MG63 (cell line): ENCODE results near the gene IDUA. TPM values are rescaled to one million over a fixed set of nuclear protein-coding genes. Genes with fewer than 3 reads are reported as not detected.
A peak's percentile ranks its signal among the peaks of the same experiment; 100 is the strongest.
"Not testable (repeated sequence)": the region's sequence is repeated elsewhere in the genome, so short reads cannot be mapped to it uniquely, and the experiment has no call there.

Source experiments
- DNase-seq: peaks from one replicate; pipeline ENCODE4 v3.0.0-alpha.2; 2020
- H3K27me3 ChIP-seq: fragments of 250-450 bp; sonication (Bioruptor Pico); 2 replicates; pipeline ENCODE4 v1.5.1; 2020; ENCODE audit warnings: mild to moderate bottlenecking, moderate library complexity
- H3K36me3 ChIP-seq: fragments of 250-450 bp; sonication (Bioruptor Pico); 2 replicates; pipeline ENCODE4 v1.5.1; 2020; ENCODE audit warnings: mild to moderate bottlenecking, moderate library complexity
- H3K4me3 ChIP-seq: fragments of 250-450 bp; sonication (Bioruptor Pico); 2 replicates; pipeline ENCODE4 v1.5.1; 2020; ENCODE audit warnings: mild to moderate bottlenecking, moderate library complexity
- H3K9me3 ChIP-seq: fragments of 250-450 bp; sonication (Bioruptor Pico); 2 replicates; pipeline ENCODE4 v1.5.1; 2020; ENCODE audit warnings: mild to moderate bottlenecking, moderate library complexity
- total RNA-seq: library from RNA; depleted of rRNA; stranded (reverse); fragments of >200 nt; shearing (Covaris generic); gene quantifications from 2 replicates; pipeline ENCODE4 v1.2.3, GENCODE V29; 2014; ENCODE audit warnings: low replicate concordance; rRNA removed

IDUA gene
- 3.4 and 13.5 TPM in 2 replicates for total RNA-seq

GRCh38 chr4:986879-987623, at the start of gene IDUA:
Gene IDUA, plus strand, starts transcription at chr4:987044. Its CDS starts 41 bp downstream, at chr4:987085.
- Histone ChIP-seq H3K9me3 (no peaks in the 10 kb centered on the region), H3K27me3 (no peaks in the 10 kb centered on the region), H3K4me3 (peak within 1 kb of the TSS; percentile 58), H3K36me3 (no peaks in the 10 kb centered on the region)
- peak; percentile 77 for DNase-seq

GRCh38 chr4:939508-939907, 47.3 kb upstream of the IDUA start:
- not testable (repeated sequence) for DNase-seq, H3K4me3 ChIP-seq, H3K36me3 ChIP-seq, H3K27me3 ChIP-seq, H3K9me3 ChIP-seq

DNA sequence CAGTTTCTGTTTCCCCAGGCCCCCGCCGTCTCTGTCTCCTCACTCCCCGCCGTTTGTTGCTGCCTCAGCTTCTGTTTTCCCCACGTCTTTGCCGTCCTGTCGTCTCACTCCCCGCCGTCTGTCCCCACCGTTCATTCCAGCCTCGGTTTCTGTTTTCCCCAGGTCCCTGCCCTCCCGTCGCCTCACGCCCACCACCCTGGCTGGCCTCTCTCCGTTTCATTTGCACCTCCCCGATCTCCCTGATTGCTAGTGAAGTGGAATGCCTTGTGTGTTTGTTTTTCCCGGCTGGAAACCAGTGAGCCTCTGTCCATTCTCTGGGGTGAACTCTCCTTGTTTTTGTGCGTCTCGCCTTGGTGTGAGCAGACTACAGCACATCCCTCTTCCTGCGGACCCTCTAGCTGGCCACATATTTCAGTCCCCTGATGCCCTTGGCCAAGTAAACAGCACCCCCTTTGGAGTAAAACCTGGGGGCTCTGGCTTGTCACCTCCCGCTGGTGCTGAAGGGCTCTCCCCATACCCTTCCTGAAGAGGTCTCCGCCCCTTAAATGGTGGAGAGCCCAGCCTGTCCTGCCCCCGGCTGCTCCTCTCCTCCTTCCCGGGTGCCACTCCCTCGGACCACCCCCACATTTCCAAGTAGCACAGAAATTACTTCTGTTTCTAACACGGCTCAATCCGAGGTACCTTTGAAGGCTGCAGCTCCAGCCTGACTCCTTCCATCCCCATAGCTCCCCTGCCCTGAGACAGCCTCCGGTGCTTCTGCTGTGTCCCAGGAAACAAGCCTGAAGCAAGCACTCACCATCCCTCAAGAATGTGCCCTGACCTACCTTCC, 41.4 kb upstream of the IDUA start:
- no peak for DNase-seq
- Histone ChIP-seq H3K9me3 (no peaks in the 10 kb centered on the region), H3K4me3 (no peak overlapping the region), H3K27me3 (no peaks in the 10 kb centered on the region), H3K36me3 (no peaks in the 10 kb centered on the region)

DNA sequence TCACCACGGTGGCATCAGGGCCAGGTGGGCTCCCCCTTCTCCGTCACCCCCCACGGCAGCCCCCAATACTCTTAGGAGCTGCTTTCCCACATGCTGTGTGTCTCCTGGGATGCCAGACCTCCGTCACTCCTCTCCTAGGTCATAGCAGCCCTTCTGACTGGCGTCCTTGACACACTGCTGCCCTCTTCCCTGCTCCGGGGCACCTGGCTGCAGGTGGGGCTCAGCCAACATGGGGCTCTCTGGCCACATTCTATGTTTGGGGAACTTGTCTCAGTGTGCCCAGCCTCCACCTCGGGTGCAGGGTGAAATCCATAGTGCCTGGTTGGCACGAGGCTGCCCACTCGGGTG, 40.8 kb upstream of the IDUA start:
- DNase-seq: no peak

DNA sequence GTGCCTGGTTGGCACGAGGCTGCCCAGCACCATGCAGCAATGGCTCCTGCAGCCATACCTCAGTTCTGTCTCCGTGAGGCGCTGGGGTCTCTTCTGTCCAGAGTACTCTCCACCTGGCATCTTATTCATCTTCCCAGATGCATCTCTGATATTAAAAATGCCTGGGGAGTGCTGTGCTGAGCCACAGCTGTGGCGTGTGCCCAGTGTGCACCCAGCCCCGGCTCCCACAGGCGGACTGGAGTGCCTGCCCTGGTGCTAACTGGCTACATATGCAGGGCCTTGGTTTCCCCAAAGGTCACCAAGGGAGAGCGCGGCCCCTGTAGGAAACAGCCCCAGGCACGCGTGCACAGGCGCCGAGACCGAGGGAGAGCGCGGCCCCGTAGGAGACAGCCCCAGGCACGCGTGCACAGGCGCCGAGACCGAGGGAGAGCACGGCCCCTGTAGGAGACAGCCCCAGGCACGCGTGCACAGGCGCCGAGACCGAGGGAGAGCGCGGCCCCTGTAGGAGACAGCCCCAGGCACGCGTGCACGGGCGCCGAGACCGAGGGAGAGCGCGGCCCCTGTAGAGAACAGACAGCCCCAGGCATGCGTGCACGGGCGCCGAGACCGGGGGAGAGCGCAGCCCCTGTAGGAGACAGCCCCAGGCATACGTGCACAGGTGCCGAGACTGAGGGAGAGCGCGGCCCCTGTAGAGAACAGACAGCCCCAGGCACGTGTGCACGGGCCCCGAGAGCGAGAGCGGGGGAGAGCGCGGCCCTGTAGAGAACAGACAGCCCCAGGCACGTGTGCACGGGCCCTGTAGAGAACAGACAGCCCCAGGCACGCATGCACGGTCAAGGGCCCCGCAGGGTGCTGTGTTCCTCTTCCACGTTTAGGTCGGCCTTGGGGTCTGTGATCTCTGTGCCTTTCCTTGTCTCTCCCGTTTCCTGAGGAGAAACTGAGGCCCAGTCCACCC, 40.0 kb upstream of the IDUA start:
- no peak overlapping the region for H3K4me3 ChIP-seq
- no peaks in the 10 kb centered on the region for H3K9me3 ChIP-seq
- no peak for DNase-seq
- H3K27me3 ChIP-seq: no peaks in the 10 kb centered on the region
- no peaks in the 10 kb centered on the region for H3K36me3 ChIP-seq

More for the DNA sequence above, 40.8 kb upstream of the IDUA start:
- Histone ChIP-seq H3K4me3 (no peak overlapping the region), H3K36me3 (no peaks in the 10 kb centered on the region), H3K27me3 (no peaks in the 10 kb centered on the region), H3K9me3 (no peaks in the 10 kb centered on the region)

GRCh38 chr4:947491-947971, 39.3 kb upstream of the IDUA start:
- no peaks in the 10 kb centered on the region for H3K27me3 ChIP-seq
- no peak for DNase-seq
- no peaks in the 10 kb centered on the region for H3K9me3 ChIP-seq
- no peaks in the 10 kb centered on the region for H3K36me3 ChIP-seq
- H3K4me3 ChIP-seq: no peak overlapping the region

DNA sequence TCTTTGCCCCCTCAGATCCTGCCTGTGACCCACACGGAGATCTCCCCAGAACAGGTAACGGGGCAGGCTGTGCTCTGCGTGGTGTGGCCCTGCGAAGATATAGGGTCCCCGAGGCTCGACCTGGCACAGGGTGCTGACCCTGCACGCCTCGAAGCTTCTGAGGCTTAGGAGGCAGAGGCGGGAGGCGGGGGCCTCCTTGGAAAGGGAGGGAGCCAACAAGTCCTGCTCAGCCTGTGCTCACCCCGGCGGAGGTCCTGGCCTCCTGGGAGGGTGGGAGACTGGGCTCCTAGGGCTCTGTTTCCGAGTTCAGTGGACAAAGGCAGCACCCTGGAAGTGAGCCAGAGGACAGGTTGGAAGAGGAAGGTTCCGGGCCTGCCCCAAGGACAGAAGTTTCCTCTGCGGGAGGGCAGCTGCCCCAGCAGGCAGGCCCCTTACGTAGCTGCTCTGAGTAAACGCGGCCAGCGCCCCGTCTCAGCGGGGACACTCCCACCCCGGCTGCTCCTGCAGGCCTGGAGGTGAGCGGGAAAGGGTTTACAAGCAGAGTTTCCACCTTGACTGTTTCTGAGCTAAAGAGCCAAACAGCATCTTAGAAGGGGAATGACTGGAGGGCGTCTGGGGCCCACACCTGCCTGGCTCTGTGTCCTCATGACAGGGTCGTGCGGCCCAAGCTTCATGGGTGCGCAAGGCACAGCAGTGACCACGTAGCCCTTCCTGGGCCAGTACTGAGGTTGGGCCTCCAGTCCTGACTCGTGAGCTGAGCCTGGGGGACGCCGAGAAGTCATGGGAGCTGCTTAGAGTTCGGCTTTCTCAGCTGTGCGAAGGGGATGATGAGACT, 38.5 kb upstream of the IDUA start:
- DNase-seq: no peak
- no peaks in the 10 kb centered on the region for H3K27me3 ChIP-seq

DNA sequence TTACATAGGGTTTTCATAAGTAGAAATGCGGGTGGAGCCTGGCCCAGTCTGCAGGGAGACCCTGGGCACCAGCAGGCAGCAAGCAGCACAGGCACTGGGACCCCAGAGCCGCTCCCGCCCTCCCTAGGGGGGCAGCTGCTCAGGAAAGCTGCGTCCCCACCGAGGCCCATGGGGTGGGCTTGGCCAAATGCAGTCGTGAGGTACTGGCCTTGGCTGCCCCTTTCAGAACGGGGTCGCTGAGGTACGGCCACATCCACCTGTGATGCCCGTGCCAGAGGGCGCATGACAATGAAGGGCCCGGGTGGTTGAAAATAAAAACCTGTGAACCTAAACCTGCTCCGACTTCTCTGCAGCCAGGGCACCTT, 37.9 kb upstream of the IDUA start:
- Histone ChIP-seq H3K27me3 (no peaks in the 10 kb centered on the region), H3K9me3 (no peaks in the 10 kb centered on the region), H3K4me3 (no peak overlapping the region), H3K36me3 (no peaks in the 10 kb centered on the region)
- no peak for DNase-seq

More for the DNA sequence above, 38.5 kb upstream of the IDUA start:
- Histone ChIP-seq H3K36me3 (no peaks in the 10 kb centered on the region), H3K4me3 (no peak overlapping the region), H3K9me3 (no peaks in the 10 kb centered on the region)

- H3K27me3 ChIP-seq: no peaks in the 10 kb centered on the region
- H3K9me3 ChIP-seq: no peaks in the 10 kb centered on the region
- no peaks in the 10 kb centered on the region for H3K36me3 ChIP-seq
- H3K4me3 ChIP-seq: no peak overlapping the region
- DNase-seq: no peak
These were observed 37.2 kb upstream of the IDUA start for GRCh38 chr4:949656-950055.

GRCh38 chr4:950136-951020, 36.5 kb upstream of the IDUA start:
- Histone ChIP-seq H3K4me3 (no peak overlapping the region), H3K36me3 (no peaks in the 10 kb centered on the region), H3K27me3 (no peaks in the 10 kb centered on the region), H3K9me3 (no peaks in the 10 kb centered on the region)
- DNase-seq: no peak

DNA sequence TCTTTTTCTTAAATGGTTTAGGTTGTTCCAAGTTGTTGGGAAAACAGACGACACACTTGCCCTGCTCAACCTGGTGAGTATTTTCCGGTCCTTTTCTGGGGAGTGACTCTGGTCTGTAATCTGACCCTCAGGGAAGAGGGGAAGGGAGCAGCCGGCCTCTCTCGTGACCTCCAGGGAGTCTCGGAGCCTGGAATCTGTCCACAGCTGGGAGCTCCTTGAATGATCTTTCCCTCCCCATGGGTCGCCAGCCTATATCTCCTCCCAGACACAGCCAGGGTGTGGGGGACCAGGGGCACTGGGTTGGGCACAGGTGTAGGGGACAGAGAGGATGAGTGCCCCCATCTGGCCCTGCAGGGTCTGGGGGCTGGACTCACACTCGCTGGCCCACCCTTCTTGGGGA, 35.7 kb upstream of the IDUA start:
- no peak overlapping the region for H3K4me3 ChIP-seq
- no peaks in the 10 kb centered on the region for H3K9me3 ChIP-seq
- no peaks in the 10 kb centered on the region for H3K36me3 ChIP-seq
- H3K27me3 ChIP-seq: no peaks in the 10 kb centered on the region
- DNase-seq: no peak

DNA sequence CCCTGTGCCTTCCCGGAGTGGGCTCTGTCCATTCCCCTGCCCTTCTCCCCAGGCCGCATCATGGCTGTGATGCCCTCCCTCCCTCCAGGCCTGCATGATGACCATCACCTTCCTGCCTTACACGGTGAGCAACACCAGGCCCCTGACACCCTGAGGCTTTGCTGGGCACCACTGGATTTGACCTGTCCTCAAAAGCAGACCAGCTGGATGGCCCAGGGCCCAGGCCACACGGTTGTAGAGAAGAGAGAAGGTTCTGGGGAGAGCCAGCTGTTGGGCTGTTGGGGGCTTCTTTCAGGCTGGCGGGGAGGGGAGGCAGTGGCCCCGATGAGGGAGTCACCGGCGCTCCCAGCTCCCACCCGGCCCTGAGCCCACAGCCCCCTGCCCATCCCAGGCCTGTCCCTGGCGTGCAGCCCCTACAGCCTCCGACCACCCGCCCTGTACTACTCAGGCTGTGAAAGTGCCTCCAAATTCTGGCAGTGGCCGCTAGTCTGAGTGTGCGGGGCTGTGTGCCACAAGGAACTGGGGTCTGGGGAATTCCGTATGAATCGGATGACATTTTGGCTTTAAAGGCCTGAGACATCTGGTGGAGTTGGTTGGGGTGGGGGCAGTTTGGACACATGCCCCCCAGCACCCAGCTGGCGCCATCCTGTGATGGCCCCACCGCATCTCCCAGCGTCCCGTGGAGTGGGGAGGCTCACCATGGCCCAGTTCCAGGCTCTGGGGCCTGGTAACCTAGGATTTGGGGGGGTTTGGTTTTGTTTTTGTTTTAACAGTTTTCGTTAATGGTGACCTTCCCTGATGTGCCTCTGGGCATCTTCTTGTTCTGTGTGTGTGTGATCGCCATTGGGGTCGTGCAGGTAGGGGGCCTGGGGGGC, 35.0 kb upstream of the IDUA start:
- no peak overlapping the region for H3K4me3 ChIP-seq
- no peaks in the 10 kb centered on the region for H3K36me3 ChIP-seq
- no peak for DNase-seq
- no peaks in the 10 kb centered on the region for H3K9me3 ChIP-seq
- no peaks in the 10 kb centered on the region for H3K27me3 ChIP-seq

- no peak for DNase-seq
- Histone ChIP-seq H3K4me3 (no peak overlapping the region), H3K9me3 (no peaks in the 10 kb centered on the region), H3K36me3 (no peaks in the 10 kb centered on the region), H3K27me3 (no peaks in the 10 kb centered on the region)
These were observed 33.8 kb upstream of the IDUA start for GRCh38 chr4:952881-953573.

DNA sequence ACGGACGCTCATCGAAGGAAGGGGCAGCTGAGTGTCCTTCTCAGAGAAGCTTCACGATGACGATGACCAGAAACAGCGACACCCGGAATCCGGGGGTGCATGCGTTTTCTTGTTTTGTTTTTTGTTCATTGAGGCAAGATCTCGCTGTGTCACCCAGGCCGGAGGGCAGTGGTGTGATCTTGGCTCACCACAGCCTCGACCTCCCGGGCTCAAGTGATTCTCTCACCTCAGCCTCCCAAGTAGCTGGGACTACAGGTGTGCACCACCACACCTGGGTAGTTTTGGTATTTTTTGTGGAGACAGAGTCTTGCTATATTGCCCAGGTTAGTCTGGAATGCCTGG, 33.3 kb upstream of the IDUA start:
- Histone ChIP-seq H3K27me3 (no peaks in the 10 kb centered on the region), H3K36me3 (no peaks in the 10 kb centered on the region), H3K4me3 (no peak overlapping the region), H3K9me3 (no peaks in the 10 kb centered on the region)
- no peak for DNase-seq
